Omental fat pad (tissue), 4 donors: Measurements from ENCODE around the gene MEAK7. TPM values are rescaled to one million over a fixed set of nuclear protein-coding genes. Genes with fewer than 3 reads are reported as not detected.
A peak's percentile ranks its signal among the peaks of the same experiment; 100 is the strongest.

Experiments
- ATAC-seq: fragments of 150-250 bp; one replicate; pipeline ENCODE4 v1.9.1; 2016; ENCODE audit warnings: mild to moderate bottlenecking, moderate library complexity; ENCODE audit not compliant: low FRiP score
- DNase-seq: peaks from one replicate; pipeline ENCODE4 v3.0.0-alpha.2; 2019; ENCODE audit warnings: low spot score
- total RNA-seq, 4 donors: library from RNA; depleted of rRNA; stranded (reverse); fragments of >200 nt; gene quantifications; one replicate each; pipeline ENCODE4 v1.1.0, GENCODE V29; 2016
- TF ChIP-seq, protein P1 (sequence below), 3 donors: fragments of 450-650 bp; IDR thresholded peaks; one replicate each; pipeline ENCODE4 v1.5.1; 2016 to 2017; ENCODE audit warnings: antibody characterized with exemption in 3 of 3, mild to moderate bottlenecking in 3 of 3, moderate library complexity in 2 of 3

The MEAK7 gene
- total RNA-seq, 4 donors from 2014 or later, result 6.4 to 9.1 (median 8.4) TPM

DNA sequence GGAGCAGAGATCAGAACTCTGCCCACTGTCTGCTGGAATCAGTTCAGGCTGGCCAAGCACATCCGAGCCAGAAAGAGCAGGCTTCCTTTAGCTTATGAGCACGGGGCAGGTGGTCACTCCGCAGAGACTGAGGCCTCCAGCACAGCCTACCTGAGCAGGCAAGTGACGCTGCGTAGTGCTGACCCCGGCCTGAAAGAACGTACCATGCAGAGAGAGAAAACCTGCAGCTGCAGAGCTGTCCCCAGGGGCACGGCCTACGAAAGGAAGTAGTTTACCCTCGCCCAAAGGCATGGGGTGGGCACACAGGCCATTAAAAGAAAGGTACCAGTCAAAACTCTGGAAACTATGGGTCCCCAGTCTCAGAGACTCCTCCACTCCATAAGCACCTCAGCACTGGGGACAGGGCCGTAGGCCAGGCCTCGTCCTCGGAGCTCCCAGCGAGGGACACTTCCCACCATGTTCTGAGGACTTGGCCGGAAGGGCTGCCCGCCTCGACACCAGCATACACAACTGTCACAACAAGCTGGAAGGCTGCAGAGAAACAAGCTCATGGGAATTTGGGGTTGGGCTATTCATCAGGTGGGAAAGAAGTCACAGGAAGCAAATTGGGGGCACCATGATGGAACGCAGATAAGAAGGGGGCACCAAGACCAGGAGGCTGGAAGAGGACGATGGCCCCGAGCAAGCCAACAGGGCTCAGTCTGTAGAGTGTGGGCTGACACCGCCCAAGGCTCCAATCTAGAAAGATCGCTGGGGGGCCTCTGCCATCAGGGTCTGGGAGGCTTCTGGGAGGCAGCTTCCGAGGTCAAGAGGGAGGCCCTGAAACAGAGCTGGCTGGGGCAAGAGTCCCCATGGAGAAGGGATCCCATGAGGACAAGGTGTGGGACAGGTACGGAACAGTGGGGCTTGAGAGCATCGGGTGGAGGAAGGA lies 21.2 kb downstream of the MEAK7 start:
- ATAC-seq (no peak), DNase-seq (no peak)

DNA sequence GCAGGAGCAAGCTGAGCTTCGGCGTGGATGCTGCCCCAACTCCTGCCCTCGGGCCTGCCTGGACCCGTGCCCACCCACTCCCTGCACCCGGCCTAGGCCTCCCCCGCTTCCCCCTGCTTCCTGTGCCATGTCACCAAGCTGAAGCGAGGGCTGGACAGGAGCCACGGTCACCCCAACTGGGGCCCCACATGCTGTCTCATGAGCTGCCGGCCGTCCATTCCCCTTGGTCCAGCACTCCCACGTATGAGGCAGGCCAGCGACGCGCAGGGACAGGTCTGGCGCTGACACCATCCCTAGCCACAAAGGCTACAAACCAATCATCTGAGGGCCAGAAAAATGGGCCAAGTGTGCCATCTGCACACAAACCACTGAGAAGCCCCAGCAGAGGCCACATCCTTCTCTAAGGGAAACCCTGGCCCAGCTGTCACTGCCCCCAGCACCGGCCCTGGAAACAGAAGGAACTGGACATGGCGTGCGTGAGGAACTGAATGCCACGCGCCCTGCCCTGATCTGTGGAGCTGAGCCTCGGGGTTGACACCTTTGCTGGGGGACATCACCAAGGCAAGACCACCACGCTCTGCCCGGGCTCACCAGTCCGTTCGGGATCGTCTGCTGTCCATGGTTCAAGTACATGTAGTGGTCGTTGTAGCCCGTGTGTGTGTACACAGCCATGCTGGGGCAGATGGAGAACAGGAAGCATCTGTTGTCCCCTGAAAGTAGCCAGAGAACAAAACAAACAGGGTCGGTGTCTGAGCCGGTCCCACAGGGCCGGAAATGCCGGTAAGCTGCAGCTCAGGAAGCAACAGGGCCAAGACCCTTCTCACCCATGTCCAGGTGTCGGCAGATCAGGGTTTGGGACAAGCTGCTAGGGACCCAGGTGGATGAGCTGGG lies 22.2 kb downstream of the MEAK7 start:
- ATAC-seq (no peak), DNase-seq (no peak)
- TF ChIP-seq, protein P1, sequence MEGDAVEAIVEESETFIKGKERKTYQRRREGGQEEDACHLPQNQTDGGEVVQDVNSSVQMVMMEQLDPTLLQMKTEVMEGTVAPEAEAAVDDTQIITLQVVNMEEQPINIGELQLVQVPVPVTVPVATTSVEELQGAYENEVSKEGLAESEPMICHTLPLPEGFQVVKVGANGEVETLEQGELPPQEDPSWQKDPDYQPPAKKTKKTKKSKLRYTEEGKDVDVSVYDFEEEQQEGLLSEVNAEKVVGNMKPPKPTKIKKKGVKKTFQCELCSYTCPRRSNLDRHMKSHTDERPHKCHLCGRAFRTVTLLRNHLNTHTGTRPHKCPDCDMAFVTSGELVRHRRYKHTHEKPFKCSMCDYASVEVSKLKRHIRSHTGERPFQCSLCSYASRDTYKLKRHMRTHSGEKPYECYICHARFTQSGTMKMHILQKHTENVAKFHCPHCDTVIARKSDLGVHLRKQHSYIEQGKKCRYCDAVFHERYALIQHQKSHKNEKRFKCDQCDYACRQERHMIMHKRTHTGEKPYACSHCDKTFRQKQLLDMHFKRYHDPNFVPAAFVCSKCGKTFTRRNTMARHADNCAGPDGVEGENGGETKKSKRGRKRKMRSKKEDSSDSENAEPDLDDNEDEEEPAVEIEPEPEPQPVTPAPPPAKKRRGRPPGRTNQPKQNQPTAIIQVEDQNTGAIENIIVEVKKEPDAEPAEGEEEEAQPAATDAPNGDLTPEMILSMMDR (IDR thresholded peaks at IDR 0.05), result no peak

More for the DNA sequence above, 21.2 kb downstream of the MEAK7 start:
- TF ChIP-seq, protein P1 (IDR thresholded peaks at IDR 0.05), result no peak

DNA sequence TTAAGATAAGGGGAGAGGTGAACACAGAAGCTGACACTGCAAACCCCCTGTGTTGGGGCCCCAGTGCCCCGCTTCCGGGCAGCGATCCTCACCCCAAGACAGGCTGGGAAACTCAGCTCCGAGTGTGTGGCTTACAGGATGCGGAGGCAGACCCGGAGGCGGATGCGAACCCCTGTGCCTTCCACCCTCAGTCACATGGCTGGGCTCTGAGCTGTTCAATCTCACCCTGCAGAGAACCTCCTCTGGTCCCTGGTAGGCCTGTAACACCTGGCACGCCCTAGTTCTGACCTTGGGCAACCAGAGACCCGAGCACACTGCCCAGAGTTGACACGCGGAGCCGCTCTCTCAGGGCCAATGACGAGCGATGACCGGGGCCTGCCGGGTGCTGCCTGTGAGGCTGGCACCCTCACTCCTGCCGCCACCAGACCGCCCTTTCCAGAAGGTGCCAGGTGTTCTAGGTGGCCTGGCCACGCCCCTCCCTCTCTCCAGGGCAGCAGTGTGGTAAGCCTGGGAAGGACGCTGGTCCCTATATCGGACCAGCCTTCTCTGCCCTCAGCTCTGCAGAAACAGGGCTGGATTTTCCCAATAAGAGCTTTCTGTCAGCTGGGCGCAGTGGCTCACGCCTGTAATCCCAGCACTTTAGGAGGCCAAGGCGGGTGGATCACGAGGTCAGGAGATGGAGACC lies 23.3 kb downstream of the MEAK7 start:
- TF ChIP-seq, protein P1 (IDR thresholded peaks at IDR 0.05), result no peak
- ATAC-seq (no peak), DNase-seq (no peak)

DNA sequence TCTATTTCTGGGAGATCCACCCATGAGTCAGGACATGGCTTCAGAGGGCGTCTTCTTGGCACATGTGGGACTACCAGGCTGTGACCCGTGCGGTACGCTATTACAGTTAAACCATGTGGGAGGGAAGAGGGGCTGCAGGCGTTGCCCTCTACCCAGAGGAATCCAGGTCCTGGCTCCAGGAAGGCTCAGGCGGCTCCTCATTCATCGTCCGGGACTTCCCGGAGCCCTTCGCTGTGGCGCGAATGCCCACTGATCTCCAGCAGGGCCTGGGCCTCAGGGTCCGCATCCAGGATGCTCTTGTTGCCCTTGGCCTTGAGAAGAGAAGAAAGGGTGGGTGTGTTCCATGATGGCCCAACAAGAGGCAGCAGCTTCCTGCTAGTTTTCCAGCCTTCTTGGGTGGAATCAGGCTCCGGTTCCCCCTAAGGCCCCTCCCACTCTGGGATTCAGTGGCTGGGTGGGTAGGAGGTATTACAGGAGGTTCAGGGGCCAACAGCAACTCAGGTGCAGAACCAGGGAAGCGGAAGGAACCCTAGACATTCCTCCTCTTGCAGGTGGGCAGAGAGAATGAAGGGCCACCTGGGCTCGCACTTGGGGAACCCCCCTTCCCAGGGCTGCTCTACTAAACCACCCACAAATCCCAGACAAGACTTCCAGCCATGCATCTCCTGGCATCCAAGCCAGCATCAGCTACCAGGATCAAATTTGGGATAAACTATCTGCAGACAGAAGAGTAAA lies 24.6 kb downstream of the MEAK7 start:
- no peak for ATAC-seq
- TF ChIP-seq, protein P1 (IDR thresholded peaks at IDR 0.05), result no peak
- no peak for DNase-seq

DNA sequence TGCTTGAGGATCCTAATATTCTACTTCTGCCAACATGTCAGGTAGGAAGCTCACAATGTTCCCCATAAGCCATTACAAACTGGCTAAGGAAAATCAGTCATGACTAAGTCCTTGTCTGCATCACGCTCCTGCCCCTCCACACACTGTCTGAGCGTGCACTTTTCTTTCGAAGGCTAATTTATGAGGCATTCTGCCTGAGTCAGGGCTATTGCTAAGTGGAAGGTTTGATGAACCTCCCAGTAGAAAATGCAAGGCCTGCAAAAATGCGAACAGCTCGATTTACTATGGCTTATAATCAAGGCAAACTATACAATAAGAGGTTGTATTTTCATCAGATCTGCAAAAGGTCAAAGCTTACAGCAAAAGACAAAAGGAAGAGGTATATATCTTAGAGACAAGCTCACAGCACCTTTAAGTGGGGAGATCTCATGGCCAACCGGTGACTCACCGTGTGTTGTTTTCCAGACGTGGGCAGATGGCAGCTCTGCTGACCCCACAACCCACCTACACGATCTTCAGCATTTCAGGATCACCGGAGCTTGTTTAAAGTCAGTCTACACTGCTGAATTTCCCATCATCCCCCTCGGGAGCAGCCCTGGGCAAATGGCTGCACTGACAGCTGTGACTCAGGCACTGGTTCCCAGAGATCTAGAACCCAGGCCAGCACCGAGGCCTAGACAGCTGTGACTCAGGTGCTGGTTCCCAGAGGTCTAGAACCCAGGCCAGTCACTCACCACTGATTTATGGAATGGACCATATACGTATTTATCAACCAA lies 26.1 kb downstream of the MEAK7 start:
- no peak for DNase-seq
- TF ChIP-seq, protein P1 (IDR thresholded peaks at IDR 0.05), result no peak

More for the DNA sequence above, 26.1 kb downstream of the MEAK7 start:
- ATAC-seq, result peak; percentile 49
